ENCODE results near the gene KRTAP9-9. TPM values are rescaled to one million over a fixed set of nuclear protein-coding genes. Genes with fewer than 3 reads are reported as not detected.

The KRTAP9-9 gene
- total RNA-seq, 1 experiment from 2014 or later: not detected

GRCh38 chr17:41278176-41278955 lies 23.2 kb downstream of the KRTAP9-9 start:
- no peak overlapping the region for H3K27ac ChIP-seq
- H3K4me1 ChIP-seq (replicated peaks): peaks cover 15% of the 10 kb centered on the region
- no peak for DNase-seq (ENCODE audit: low read depth in 1 of 2, low spot score in 2 of 2)
- no peak overlapping the region for H3K4me3 ChIP-seq
- H3K27me3 ChIP-seq (replicated peaks): no peaks in the 10 kb centered on the region
- H3K36me3 ChIP-seq: no peaks in the 10 kb centered on the region
- H3K9me3 ChIP-seq (replicated peaks): no peaks in the 10 kb centered on the region

GRCh38 chr17:41284043-41284442 lies 28.9 kb downstream of the KRTAP9-9 start:
- Histone ChIP-seq H3K4me3 (no peak overlapping the region), H3K27me3 (replicated peaks) (no peaks in the 10 kb centered on the region), H3K36me3 (no peaks in the 10 kb centered on the region), H3K4me1 (replicated peaks) (peaks cover 28% of the 10 kb centered on the region), H3K9me3 (replicated peaks) (no peaks in the 10 kb centered on the region), H3K27ac (peak overlapping the region; percentile 57)
- DNase-seq (ENCODE audit: low read depth in 1 of 2, low spot score in 2 of 2): peak; percentile 51 to 85

GRCh38 chr17:41284546-41284945 lies 29.4 kb downstream of the KRTAP9-9 start:
- no peak for DNase-seq (ENCODE audit: low read depth in 1 of 2, low spot score in 2 of 2)
- no peak overlapping the region for H3K4me3 ChIP-seq
- H3K4me1 ChIP-seq (replicated peaks): peaks cover 28% of the 10 kb centered on the region
- H3K36me3 ChIP-seq: no peaks in the 10 kb centered on the region
- peak overlapping the region; percentile 57 for H3K27ac ChIP-seq
- no peaks in the 10 kb centered on the region for H3K9me3 ChIP-seq (replicated peaks)
- no peaks in the 10 kb centered on the region for H3K27me3 ChIP-seq (replicated peaks)

- Histone ChIP-seq H3K4me1 (replicated peaks) (peaks cover 28% of the 10 kb centered on the region), H3K9me3 (replicated peaks) (no peaks in the 10 kb centered on the region), H3K4me3 (no peak overlapping the region), H3K36me3 (no peaks in the 10 kb centered on the region), H3K27me3 (replicated peaks) (no peaks in the 10 kb centered on the region), H3K27ac (no peak overlapping the region)
- DNase-seq (ENCODE audit: low read depth in 1 of 2, low spot score in 2 of 2): no peak
Measured at GRCh38 chr17:41287050-41287449, 31.9 kb downstream of the KRTAP9-9 start.

DNA sequence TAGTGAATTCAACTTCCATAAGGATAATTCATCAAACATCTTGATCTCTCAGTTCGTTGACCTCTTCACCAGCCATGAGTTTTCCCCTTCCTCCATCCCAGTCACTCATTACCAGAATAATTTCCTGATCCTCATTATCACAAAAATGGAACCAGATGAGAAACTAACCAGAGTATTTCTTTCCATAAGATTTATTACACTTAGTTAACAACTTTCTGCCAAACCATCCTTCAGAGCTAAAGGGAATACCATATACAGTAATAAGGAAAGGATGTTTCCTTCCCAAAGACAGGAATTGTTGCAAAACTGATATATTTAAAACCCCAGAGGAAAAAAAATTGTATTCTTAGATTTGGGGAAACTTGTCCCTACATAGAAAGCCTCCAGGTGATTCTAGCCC lies 38.8 kb downstream of the KRTAP9-9 start:
- Histone ChIP-seq H3K27me3 (replicated peaks) (no peaks in the 10 kb centered on the region), H3K4me3 (no peak overlapping the region), H3K36me3 (no peaks in the 10 kb centered on the region), H3K9me3 (replicated peaks) (no peaks in the 10 kb centered on the region), H3K4me1 (replicated peaks) (no peaks in the 10 kb centered on the region), H3K27ac (no peak overlapping the region)
- no peak for DNase-seq (ENCODE audit: low read depth in 1 of 2, low spot score in 2 of 2)

DNA sequence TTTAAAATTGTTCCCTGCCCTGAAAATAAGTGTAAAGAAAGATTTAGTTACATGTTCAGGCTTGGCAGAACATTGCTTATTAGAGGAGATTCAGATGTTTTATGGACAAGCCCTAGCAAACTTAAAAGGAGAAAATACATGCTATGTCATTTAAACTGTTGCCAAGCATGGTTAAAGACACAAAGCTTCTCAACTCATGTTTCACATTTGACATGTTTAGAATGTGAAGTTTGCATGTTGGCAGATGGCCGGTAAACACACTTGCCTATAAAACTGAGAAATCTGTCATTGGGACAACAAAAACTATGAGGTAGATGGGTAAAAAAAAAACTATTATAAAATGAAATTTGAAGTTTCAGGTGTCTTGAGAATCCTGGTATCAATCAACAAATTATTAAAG lies 41.7 kb downstream of the KRTAP9-9 start:
- DNase-seq (ENCODE audit: low read depth in 1 of 2, low spot score in 2 of 2): no peak
- Histone ChIP-seq H3K36me3 (no peaks in the 10 kb centered on the region), H3K4me1 (replicated peaks) (no peaks in the 10 kb centered on the region), H3K27me3 (replicated peaks) (no peaks in the 10 kb centered on the region), H3K4me3 (no peak overlapping the region), H3K9me3 (replicated peaks) (no peaks in the 10 kb centered on the region), H3K27ac (no peak overlapping the region)

DNA sequence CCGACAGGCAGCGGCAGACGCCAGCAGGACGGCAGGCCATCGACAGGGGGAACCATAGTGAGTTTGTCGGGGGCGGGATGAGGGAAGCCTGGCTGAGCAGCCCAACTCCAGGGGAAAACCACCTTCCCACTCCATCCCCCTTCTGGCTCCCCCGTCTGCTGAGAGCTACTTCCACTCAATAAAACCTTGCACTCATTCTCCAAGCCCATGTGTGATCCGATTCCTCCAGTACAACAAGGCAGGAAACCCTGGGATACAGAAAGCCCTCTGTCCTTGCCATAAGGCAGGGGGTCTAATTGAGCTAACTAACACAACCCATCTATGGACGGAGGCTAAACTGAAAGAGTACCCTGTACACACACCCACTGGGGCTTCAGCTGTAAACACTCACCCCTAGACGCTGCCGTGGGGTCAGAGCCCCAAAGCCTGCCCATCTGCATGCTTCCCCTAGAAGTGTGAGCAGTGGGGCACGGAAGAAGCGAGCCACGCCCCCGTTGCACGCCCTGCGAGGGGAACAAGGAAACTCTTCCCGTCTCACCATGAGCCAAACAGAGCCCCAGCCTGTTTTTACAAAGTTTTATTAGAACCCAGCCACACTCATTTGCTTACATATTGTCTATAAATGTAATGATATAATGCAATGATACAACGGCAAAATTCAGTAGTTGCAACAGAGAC lies 43.4 kb downstream of the KRTAP9-9 start:
- H3K36me3 ChIP-seq: no peaks in the 10 kb centered on the region
- H3K27me3 ChIP-seq (replicated peaks): no peaks in the 10 kb centered on the region
- no peak overlapping the region for H3K4me3 ChIP-seq
- H3K9me3 ChIP-seq (replicated peaks): no peaks in the 10 kb centered on the region
- no peaks in the 10 kb centered on the region for H3K4me1 ChIP-seq (replicated peaks)
- no peak overlapping the region for H3K27ac ChIP-seq
- DNase-seq (ENCODE audit: low read depth in 1 of 2, low spot score in 2 of 2): no peak

GRCh38 chr17:41301204-41301790 lies 46.1 kb downstream of the KRTAP9-9 start:
- DNase-seq (ENCODE audit: low read depth in 1 of 2, low spot score in 2 of 2): no peak
- H3K36me3 ChIP-seq: no peaks in the 10 kb centered on the region

DNA sequence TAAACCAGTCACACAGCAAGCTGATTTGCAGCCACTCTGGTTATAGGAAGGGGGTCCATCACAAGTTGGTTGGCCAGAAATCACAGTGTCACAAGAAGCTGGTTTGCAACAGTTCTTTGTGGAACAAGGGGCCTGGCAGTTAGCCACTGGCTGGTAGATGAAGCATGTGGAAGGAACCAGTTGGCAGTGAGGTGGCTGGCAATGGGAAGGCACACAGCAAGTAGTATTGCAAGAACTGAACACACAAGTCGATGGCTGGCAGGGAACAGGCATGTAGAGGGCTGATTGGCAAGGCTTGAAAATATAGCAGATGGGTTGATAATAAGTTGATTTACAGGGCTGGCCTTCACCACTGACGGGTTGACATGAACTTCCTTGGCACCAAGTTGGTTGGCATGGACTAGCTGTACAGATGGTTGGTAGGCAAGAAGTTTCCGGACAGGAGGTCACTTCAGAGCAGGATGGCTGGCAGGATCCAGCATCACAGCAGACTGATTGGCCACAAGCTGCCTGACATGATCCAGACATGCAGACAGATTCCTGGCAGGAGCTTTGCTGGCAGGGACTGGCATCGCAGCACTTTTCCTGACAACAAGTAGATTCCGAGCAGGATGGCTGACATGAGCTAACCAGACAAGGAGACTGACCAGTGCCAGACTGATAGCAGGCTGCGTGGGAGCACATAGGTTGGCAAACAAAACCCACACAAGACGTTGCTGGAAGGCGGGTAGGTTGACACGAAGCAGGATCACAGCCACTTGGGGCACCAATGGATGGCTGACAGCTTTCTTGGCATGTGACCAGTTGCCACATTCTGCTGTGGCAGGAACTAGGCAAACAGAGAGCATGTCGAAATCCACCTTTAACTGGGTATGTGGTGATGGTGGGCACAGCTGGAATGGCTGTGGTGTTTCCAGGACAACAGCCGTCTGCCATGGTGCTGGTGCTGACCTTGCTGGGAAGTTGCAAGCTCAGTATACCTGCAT lies 47.0 kb downstream of the KRTAP9-9 start, which contains the start of gene KRTAP29-1:
Gene KRTAP29-1, minus strand, starts transcription at position 936 of the 986 bp plus-strand sequence. Its CDS starts 0 bp downstream, at position 936.
- Histone ChIP-seq H3K27ac (no peak within 1 kb of the TSS), H3K27me3 (replicated peaks) (no peaks in the 10 kb centered on the region), H3K9me3 (replicated peaks) (no peaks in the 10 kb centered on the region), H3K36me3 (no peaks in the 10 kb centered on the region), H3K4me1 (replicated peaks) (0 out of 2 replicates have a peak, but pooled peaks cover 3% of the 10 kb centered on the region), H3K4me3 (no peak within 1 kb of the TSS)
- no peak for DNase-seq (ENCODE audit: low read depth in 1 of 2, low spot score in 2 of 2)

More at GRCh38 chr17:41301204-41301790, 46.1 kb downstream of the KRTAP9-9 start:
- Histone ChIP-seq H3K27me3 (replicated peaks) (no peaks in the 10 kb centered on the region), H3K4me3 (no peak overlapping the region), H3K27ac (no peak overlapping the region), H3K9me3 (replicated peaks) (no peaks in the 10 kb centered on the region), H3K4me1 (replicated peaks) (no peaks in the 10 kb centered on the region)

DNA sequence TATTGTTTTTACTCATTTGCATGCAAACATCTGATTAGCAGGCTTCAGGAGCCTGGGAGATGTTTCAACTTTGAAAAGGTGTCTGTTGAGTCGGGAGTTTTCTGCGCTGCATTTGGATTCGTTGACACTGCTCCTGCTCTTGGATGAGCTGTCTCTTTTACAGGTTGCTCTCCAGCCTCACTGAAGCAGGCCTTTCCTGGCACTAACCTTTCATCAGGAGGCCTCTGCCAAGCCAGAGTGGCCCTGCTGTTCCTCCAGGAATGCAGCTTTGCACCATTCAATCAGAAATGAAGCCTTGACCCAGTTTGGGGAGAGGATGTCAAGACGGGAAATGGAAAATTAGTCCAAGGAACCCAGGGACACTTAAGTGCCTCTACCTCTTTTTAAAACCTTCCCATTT lies 47.8 kb downstream of the KRTAP9-9 start:
- Histone ChIP-seq H3K27ac (no peak overlapping the region), H3K27me3 (replicated peaks) (no peaks in the 10 kb centered on the region), H3K4me1 (replicated peaks) (0 out of 2 replicates have a peak, but pooled peaks cover 3% of the 10 kb centered on the region), H3K9me3 (replicated peaks) (no peaks in the 10 kb centered on the region), H3K36me3 (no peaks in the 10 kb centered on the region), H3K4me3 (no peak overlapping the region)
- DNase-seq (ENCODE audit: low read depth in 1 of 2, low spot score in 2 of 2): no peak

- no peaks in the 10 kb centered on the region for H3K27me3 ChIP-seq (replicated peaks)
- no peaks in the 10 kb centered on the region for H3K9me3 ChIP-seq (replicated peaks)
- no peak overlapping the region for H3K27ac ChIP-seq
- H3K4me3 ChIP-seq: no peak overlapping the region
- H3K36me3 ChIP-seq: no peaks in the 10 kb centered on the region
- DNase-seq (ENCODE audit: low read depth in 1 of 2, low spot score in 2 of 2): no peak
- H3K4me1 ChIP-seq (replicated peaks): peaks cover 9% of the 10 kb centered on the region; the same call in 1 of the 2 replicates
Measured at GRCh38 chr17:41304091-41304490, 48.9 kb downstream of the KRTAP9-9 start.

All from SJSA1 (cell line).